ENCODE results near the gene OXLD1.
"Not testable (repeated sequence)": the region's sequence is repeated elsewhere in the genome, so short reads cannot be mapped to it uniquely, and the experiment has no call there.

Gene OXLD1

DNA sequence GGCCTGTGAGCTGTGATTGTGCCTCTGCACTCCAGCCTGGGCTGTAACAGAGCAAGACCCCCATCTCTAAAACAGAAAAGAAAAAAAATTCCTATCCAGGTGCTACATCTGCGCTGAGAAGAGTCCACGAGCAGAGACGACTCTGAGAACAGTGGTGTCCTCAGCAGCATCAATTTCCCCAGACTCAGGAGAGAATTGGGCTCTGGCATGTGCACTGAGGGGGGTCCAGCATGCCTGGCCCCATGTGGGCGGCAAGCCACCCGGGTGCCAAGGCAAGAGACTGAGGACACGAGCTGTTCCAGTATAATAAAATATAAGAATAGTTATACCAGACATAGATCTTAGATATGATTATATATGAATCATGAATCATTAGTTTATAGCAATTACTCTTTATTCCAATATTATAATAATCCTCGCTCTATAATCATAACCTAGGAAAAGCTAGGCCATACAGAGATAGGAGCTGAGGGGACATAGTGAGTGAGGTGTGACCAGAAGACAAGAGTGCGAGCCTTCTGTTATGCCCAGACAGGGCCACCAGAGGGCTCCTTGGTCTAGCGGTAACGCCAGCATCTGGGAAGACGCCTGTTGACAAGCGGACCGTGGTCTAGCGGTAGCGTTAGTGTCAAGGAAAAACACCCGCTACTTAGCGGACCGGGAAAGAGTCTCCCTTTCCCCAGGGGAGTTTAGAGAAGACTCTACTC is 9.3 kb upstream of the OXLD1 start:
- H3K79me1 ChIP-seq (ENCODE audit: low read length); H3K9ac ChIP-seq (ENCODE audit: low read length); H3K9me3 ChIP-seq (ENCODE audit: insufficient read depth, low read depth, low read length); H2AK5ac ChIP-seq (ENCODE audit: low read length); H3K4ac ChIP-seq (ENCODE audit: low read depth, low read length); H2BK5ac ChIP-seq (ENCODE audit: low read depth, low read length, poor library complexity); H3K14ac ChIP-seq (ENCODE audit: low read length); H3K4me2 ChIP-seq (ENCODE audit: low read length); H3K79me2 ChIP-seq (ENCODE audit: control insufficient read depth, insufficient read depth, low read length, poor library complexity); H3K4me3 ChIP-seq (ENCODE audit: low read depth, low read length); H3K27ac ChIP-seq (ENCODE audit: low read depth, low read length); H2BK120ac ChIP-seq (ENCODE audit: insufficient read depth, low read length, poor library complexity); H3K23ac ChIP-seq (ENCODE audit: low read length); H3K4me1 ChIP-seq (ENCODE audit: control insufficient read depth in 1 of 2, insufficient read depth in 2 of 2, low read length in 2 of 2); H4K8ac ChIP-seq (ENCODE audit: low read depth, low read length); H4K12ac ChIP-seq (ENCODE audit: low read depth, low read length); H2BK12ac ChIP-seq (ENCODE audit: low read length); H4K91ac ChIP-seq (ENCODE audit: low read depth, low read length); H3K18ac ChIP-seq (ENCODE audit: low read length); H3K27me3 ChIP-seq (ENCODE audit: insufficient read depth, low read length); H2AFZ ChIP-seq (ENCODE audit: insufficient read depth, low read length, poor library complexity): not testable (repeated sequence)
- no CpG with 5 or more reads among the region's 18 CpGs for WGBS (ENCODE audit: extremely low coverage, insufficient coverage, insufficient read length)
- DNase-seq = peak in 1 of 2 donors; percentile 45
- peaks cover 37 to 44% of the 10 kb centered on the region in 2 experiments for H3K36me3 ChIP-seq (ENCODE audit: control insufficient read depth in 1 of 2, insufficient read depth in 2 of 2, low read length in 2 of 2)

DNA sequence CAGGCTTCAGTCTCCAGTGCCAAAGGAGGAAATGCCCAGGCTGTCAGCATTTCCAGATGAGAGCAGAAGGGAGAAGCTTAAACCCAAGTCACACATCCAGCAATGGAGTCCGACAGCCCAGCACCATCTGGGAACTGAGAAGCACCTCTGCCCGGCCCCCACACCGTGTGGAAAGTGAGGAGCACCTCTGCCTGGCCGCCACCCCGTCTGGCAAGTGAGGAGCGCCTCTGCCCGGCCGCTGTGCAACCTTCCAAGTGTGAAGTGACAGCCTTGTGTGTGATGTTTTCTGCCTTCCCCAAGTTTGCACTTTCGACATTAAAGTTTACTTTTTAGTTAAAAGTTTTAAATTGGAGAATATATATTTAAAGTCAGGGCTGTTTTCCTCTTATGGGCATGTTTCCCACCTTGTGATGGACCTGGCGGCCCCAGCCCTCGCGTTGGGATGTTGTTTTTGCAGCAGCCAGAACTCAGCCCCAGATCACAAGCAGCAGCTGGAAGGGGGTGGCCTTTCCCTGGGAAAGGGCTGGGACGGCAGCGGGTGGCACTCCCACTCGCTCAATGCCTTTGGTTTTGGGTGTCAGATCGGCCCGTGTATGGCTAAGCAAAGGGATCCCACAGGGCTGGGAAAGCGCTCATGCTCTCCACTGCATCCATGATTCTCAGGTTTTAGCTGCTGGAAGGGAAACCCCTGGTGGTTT is 7.3 kb upstream of the OXLD1 start:
- H4K8ac ChIP-seq (ENCODE audit: low read depth, low read length) = no peak overlapping the region
- H3K23ac ChIP-seq (ENCODE audit: low read length) = no peak overlapping the region
- no peaks in the 10 kb centered on the region for H3K79me2 ChIP-seq (ENCODE audit: control insufficient read depth, insufficient read depth, low read length, poor library complexity)
- H3K4me1 ChIP-seq (ENCODE audit: control insufficient read depth in 1 of 2, insufficient read depth in 2 of 2, low read length in 2 of 2) = no peaks in the 10 kb centered on the region
- no peak overlapping the region for H2BK12ac ChIP-seq (ENCODE audit: low read length)
- no peak overlapping the region for H4K91ac ChIP-seq (ENCODE audit: low read depth, low read length)
- no peak overlapping the region for H3K4me3 ChIP-seq (ENCODE audit: low read depth, low read length)
- peak overlapping the region; percentile 40 for H4K12ac ChIP-seq (ENCODE audit: low read depth, low read length)
- H2AK5ac ChIP-seq (ENCODE audit: low read length) = no peak overlapping the region
- H3K27me3 ChIP-seq (ENCODE audit: insufficient read depth, low read length) = no peaks in the 10 kb centered on the region
- WGBS (ENCODE audit: extremely low coverage, insufficient coverage, insufficient read length) = no CpG with 5 or more reads among the region's 18 CpGs
- H3K18ac ChIP-seq (ENCODE audit: low read length) = no peak overlapping the region
- H3K4me2 ChIP-seq (ENCODE audit: low read length) = no peak overlapping the region
- no peaks in the 10 kb centered on the region for H3K79me1 ChIP-seq (ENCODE audit: low read length)
- no peak overlapping the region for H2AFZ ChIP-seq (ENCODE audit: insufficient read depth, low read length, poor library complexity)
- peaks cover 50 to 54% of the 10 kb centered on the region in 2 experiments for H3K36me3 ChIP-seq (ENCODE audit: control insufficient read depth in 1 of 2, insufficient read depth in 2 of 2, low read length in 2 of 2)
- H3K4ac ChIP-seq (ENCODE audit: low read depth, low read length) = no peak overlapping the region
- no peak overlapping the region for H2BK120ac ChIP-seq (ENCODE audit: insufficient read depth, low read length, poor library complexity)
- H3K14ac ChIP-seq (ENCODE audit: low read length) = no peak overlapping the region
- no peak overlapping the region for H3K9ac ChIP-seq (ENCODE audit: low read length)
- H3K9me3 ChIP-seq (ENCODE audit: insufficient read depth, low read depth, low read length) = peaks cover 4% of the 10 kb centered on the region
- no peak overlapping the region for H3K27ac ChIP-seq (ENCODE audit: low read depth, low read length)
- DNase-seq = no peak
- H2BK5ac ChIP-seq (ENCODE audit: low read depth, low read length, poor library complexity) = no peak overlapping the region

DNA sequence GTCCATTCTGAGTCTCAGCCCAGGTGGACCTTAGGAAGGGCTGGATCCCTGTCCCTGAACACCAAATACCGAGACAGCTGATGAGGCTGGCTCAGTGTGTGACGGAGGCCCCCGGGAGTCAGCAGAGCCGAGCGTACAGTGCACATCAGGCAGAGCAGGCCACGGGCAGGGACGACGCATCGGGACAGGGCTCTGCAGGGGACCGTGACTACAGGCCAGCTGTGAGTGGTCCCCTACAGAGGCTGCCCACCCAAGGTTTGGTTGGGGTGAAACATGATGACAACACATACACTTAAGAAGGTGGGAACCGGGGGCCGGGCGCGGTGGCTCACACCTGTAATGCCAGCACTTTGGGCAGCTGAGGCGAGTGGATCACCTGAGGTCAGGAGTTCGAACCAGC is 6.5 kb upstream of the OXLD1 start:
- Histone ChIP-seq H4K12ac (ENCODE audit: low read depth, low read length) (no peak overlapping the region), H3K4ac (ENCODE audit: low read depth, low read length) (no peak overlapping the region), H2AFZ (ENCODE audit: insufficient read depth, low read length, poor library complexity) (no peak overlapping the region), H3K9me3 (ENCODE audit: insufficient read depth, low read depth, low read length) (peaks cover 4% of the 10 kb centered on the region), H3K14ac (ENCODE audit: low read length) (no peak overlapping the region), H3K27ac (ENCODE audit: low read depth, low read length) (no peak overlapping the region), H3K23ac (ENCODE audit: low read length) (no peak overlapping the region), H3K4me1 (ENCODE audit: control insufficient read depth in 1 of 2, insufficient read depth in 2 of 2, low read length in 2 of 2) (peaks cover 0 to 2% of the 10 kb centered on the region in 2 experiments), H2BK120ac (ENCODE audit: insufficient read depth, low read length, poor library complexity) (no peak overlapping the region), H3K4me2 (ENCODE audit: low read length) (no peak overlapping the region), H3K36me3 (ENCODE audit: control insufficient read depth in 1 of 2, insufficient read depth in 2 of 2, low read length in 2 of 2) (peaks cover 54 to 59% of the 10 kb centered on the region in 2 experiments), H2AK5ac (ENCODE audit: low read length) (no peak overlapping the region), H3K79me1 (ENCODE audit: low read length) (no peaks in the 10 kb centered on the region), H4K91ac (ENCODE audit: low read depth, low read length) (no peak overlapping the region), H3K9ac (ENCODE audit: low read length) (no peak overlapping the region), H3K18ac (ENCODE audit: low read length) (no peak overlapping the region), H3K4me3 (ENCODE audit: low read depth, low read length) (no peak overlapping the region), H3K79me2 (ENCODE audit: control insufficient read depth, insufficient read depth, low read length, poor library complexity) (no peaks in the 10 kb centered on the region), H4K8ac (ENCODE audit: low read depth, low read length) (no peak overlapping the region), H2BK5ac (ENCODE audit: low read depth, low read length, poor library complexity) (no peak overlapping the region), H3K27me3 (ENCODE audit: insufficient read depth, low read length) (no peaks in the 10 kb centered on the region), H2BK12ac (ENCODE audit: low read length) (no peak overlapping the region)
- DNase-seq = no peak
- no CpG with 5 or more reads among the region's 16 CpGs for WGBS (ENCODE audit: extremely low coverage, insufficient coverage, insufficient read length)

DNA sequence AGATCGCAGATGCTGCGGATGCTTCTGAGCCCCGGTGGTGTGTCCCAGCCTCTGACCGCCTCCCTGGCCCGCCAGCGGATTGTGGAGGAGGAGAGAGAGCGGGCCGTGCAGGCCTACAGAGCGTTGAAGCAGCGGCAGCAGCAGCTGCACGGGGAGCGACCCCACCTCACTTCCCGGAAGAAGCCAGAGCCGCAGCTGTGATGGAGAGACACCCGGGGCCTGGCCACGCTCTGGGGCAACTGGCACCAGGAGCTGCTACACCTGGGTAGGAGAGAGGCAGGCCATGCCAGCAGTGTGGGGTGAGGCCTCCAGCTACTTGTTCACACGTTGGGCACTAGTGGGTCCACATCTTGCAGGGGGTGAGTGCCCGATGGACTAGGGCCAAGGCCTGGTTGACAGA is 6.1 kb upstream of the OXLD1 start:
- Histone ChIP-seq H4K12ac (ENCODE audit: low read depth, low read length) (no peak overlapping the region), H2BK12ac (ENCODE audit: low read length) (no peak overlapping the region), H4K91ac (ENCODE audit: low read depth, low read length) (no peak overlapping the region), H3K4me1 (ENCODE audit: control insufficient read depth in 1 of 2, insufficient read depth in 2 of 2, low read length in 2 of 2) (peaks cover 3 to 5% of the 10 kb centered on the region in 2 experiments), H3K9ac (ENCODE audit: low read length) (no peak overlapping the region), H3K79me2 (ENCODE audit: control insufficient read depth, insufficient read depth, low read length, poor library complexity) (no peaks in the 10 kb centered on the region), H3K9me3 (ENCODE audit: insufficient read depth, low read depth, low read length) (peaks cover 4% of the 10 kb centered on the region), H2AFZ (ENCODE audit: insufficient read depth, low read length, poor library complexity) (no peak overlapping the region), H3K36me3 (ENCODE audit: control insufficient read depth in 1 of 2, insufficient read depth in 2 of 2, low read length in 2 of 2) (peaks cover 54 to 57% of the 10 kb centered on the region in 2 experiments), H3K4me2 (ENCODE audit: low read length) (no peak overlapping the region), H3K4ac (ENCODE audit: low read depth, low read length) (no peak overlapping the region), H3K23ac (ENCODE audit: low read length) (no peak overlapping the region), H3K14ac (ENCODE audit: low read length) (no peak overlapping the region), H3K79me1 (ENCODE audit: low read length) (no peaks in the 10 kb centered on the region), H3K27me3 (ENCODE audit: insufficient read depth, low read length) (no peaks in the 10 kb centered on the region), H3K18ac (ENCODE audit: low read length) (no peak overlapping the region), H2BK120ac (ENCODE audit: insufficient read depth, low read length, poor library complexity) (no peak overlapping the region), H3K27ac (ENCODE audit: low read depth, low read length) (no peak overlapping the region), H4K8ac (ENCODE audit: low read depth, low read length) (no peak overlapping the region), H2BK5ac (ENCODE audit: low read depth, low read length, poor library complexity) (no peak overlapping the region), H3K4me3 (ENCODE audit: low read depth, low read length) (no peak overlapping the region), H2AK5ac (ENCODE audit: low read length) (no peak overlapping the region)
- WGBS (ENCODE audit: extremely low coverage, insufficient coverage, insufficient read length) = no CpG with 5 or more reads among the region's 18 CpGs
- DNase-seq = no peak
